HepG2 (cell line): Measurements from ENCODE around the gene FAM229A. TPM values are rescaled to one million over a fixed set of nuclear protein-coding genes. Genes with fewer than 3 reads are reported as not detected.

Experiments
- ARNT ChIP-seq: fragments of 450-650 bp; IDR thresholded peaks from 2 replicates; pipeline ENCODE4 v1.6.1; 2017
- ATF7-NPFF ChIP-seq: sonication (generic); formaldehyde crosslinking; IDR thresholded peaks from 2 replicates; pipeline ENCODE4 v1.8.1; 2023; ENCODE audit warnings: mild to moderate bottlenecking, low read depth, missing genetic modification reagents, moderate library complexity
- ATRX ChIP-seq: sonication (generic); formaldehyde crosslinking; IDR thresholded peaks from 2 replicates; pipeline ENCODE4 v1.4.0; 2020; ENCODE audit warnings: missing genetic modification reagents, borderline replicate concordance
- BCL3 ChIP-seq: sonication (generic); formaldehyde crosslinking; IDR thresholded peaks from 2 replicates; pipeline ENCODE4 v1.5.1; 2020; ENCODE audit warnings: mild to moderate bottlenecking, missing genetic modification reagents, moderate library complexity
- BORCS8-MEF2B ChIP-seq: sonication (generic); formaldehyde crosslinking; IDR thresholded peaks from 2 replicates; pipeline ENCODE4 v1.8.0; 2022; ENCODE audit warnings: mild to moderate bottlenecking, missing genetic modification reagents
- DNMT3B ChIP-seq: conservative IDR thresholded peaks from 2 replicates; pipeline ENCODE4 v1.6.1; 2016; ENCODE audit warnings: missing biosample characterization, control low read depth
- DPF2 ChIP-seq: sonication (generic); formaldehyde crosslinking; IDR thresholded peaks from 2 replicates; pipeline ENCODE4 v1.4.0; 2020; ENCODE audit warnings: mild to moderate bottlenecking, low read depth, missing genetic modification reagents, borderline replicate concordance
- EP300 ChIP-seq, 3 experiments: sonication (generic) in 1 of 3; formaldehyde crosslinking in 1 of 3; IDR thresholded peaks; 2 replicates each; pipeline versions ENCODE4 v1.5.1 to v1.6.1; 2011 to 2020; ENCODE audit warnings: low read depth in 2 of 3, low read length in 2 of 3, borderline replicate concordance in 1 of 3, improper control_type of control experiment in 1 of 3, mild to moderate bottlenecking in 1 of 3, missing genetic modification reagents in 1 of 3, moderate library complexity in 1 of 3
- FUBP1 ChIP-seq: sonication (generic); formaldehyde crosslinking; IDR thresholded peaks from 2 replicates; pipeline ENCODE4 v1.5.1; 2020; ENCODE audit warnings: missing genetic modification reagents, mild to moderate bottlenecking, borderline replicate concordance
- HIC2 ChIP-seq: sonication (generic); formaldehyde crosslinking; IDR thresholded peaks from 2 replicates; pipeline ENCODE4 v1.9.0; 2022; ENCODE audit warnings: low read depth, missing genetic modification reagents
- HNF4G ChIP-seq, 2 experiments: sonication (generic) in 1 of 2; formaldehyde crosslinking in 1 of 2; IDR thresholded peaks; 2 replicates each; pipeline versions ENCODE4 v1.4.0 to v1.6.1; 2011 to 2020; ENCODE audit warnings: borderline replicate concordance in 2 of 2, low read depth in 2 of 2, mild to moderate bottlenecking in 2 of 2, low read length in 1 of 2, missing genetic modification reagents in 1 of 2, moderate library complexity in 1 of 2
- HOXA3 ChIP-seq: sonication (generic); formaldehyde crosslinking; IDR thresholded peaks from 2 replicates; pipeline ENCODE4 v1.5.0; 2020; ENCODE audit warnings: missing genetic modification reagents
- KDM2A ChIP-seq: sonication (generic); formaldehyde crosslinking; IDR thresholded peaks from 2 replicates; pipeline ENCODE4 v1.4.0; 2020; ENCODE audit warnings: low read depth, missing genetic modification reagents, borderline replicate concordance
- MLX ChIP-seq: IDR thresholded peaks from 2 replicates; pipeline ENCODE4 v1.6.1; 2016
- NCOR1 ChIP-seq: fragments of 200-600 bp; sonication (generic); IDR thresholded peaks from 2 replicates; pipeline ENCODE4 v1.7.0; 2017; ENCODE audit warnings: antibody characterized with exemption, low read length, borderline replicate concordance
- NR2F6 ChIP-seq, 2 experiments: IDR thresholded peaks; 2 replicates each; pipeline ENCODE4 v1.6.1; 2016; ENCODE audit warnings: antibody characterized with exemption in 1 of 2, mild to moderate bottlenecking in 1 of 2
- PCBP1 ChIP-seq: fragments of 200-400 bp; formaldehyde crosslinking; IDR thresholded peaks from 2 replicates; pipeline ENCODE4 v1.6.1; 2017; ENCODE audit warnings: mild to moderate bottlenecking, low read depth, low read length, borderline replicate concordance
- SMC3 ChIP-seq: IDR thresholded peaks from 2 replicates; pipeline ENCODE4 v1.6.1; 2011; ENCODE audit warnings: low read length, improper control_type of control experiment
- ZFP41 ChIP-seq: sonication (generic); formaldehyde crosslinking; IDR thresholded peaks from 2 replicates; pipeline ENCODE4 v1.4.0; 2020; ENCODE audit warnings: mild to moderate bottlenecking, missing genetic modification reagents, borderline replicate concordance
- ZNF180 ChIP-seq: sonication (generic); formaldehyde crosslinking; IDR thresholded peaks from 2 replicates; pipeline ENCODE4 v1.4.0; 2020; ENCODE audit warnings: low read depth, missing genetic modification reagents, borderline replicate concordance
- ZNF24 ChIP-seq: fragments of 450-650 bp; IDR thresholded peaks from 2 replicates; pipeline ENCODE4 v1.6.1; 2017; ENCODE audit warnings: antibody characterized with exemption, mild to moderate bottlenecking
- ZNF263 ChIP-seq: sonication (generic); formaldehyde crosslinking; IDR thresholded peaks from 2 replicates; pipeline ENCODE4 v1.4.0; 2020; ENCODE audit warnings: missing genetic modification reagents
- ZNF264 ChIP-seq: sonication (generic); formaldehyde crosslinking; IDR thresholded peaks from 2 replicates; pipeline ENCODE4 v1.4.0; 2020; ENCODE audit warnings: missing genetic modification reagents
- ZNF619 ChIP-seq: sonication (generic); formaldehyde crosslinking; IDR thresholded peaks from 2 replicates; pipeline ENCODE4 v1.4.0; 2020; ENCODE audit warnings: mild to moderate bottlenecking, missing genetic modification reagents
- polyA plus RNA-seq, 8 experiments: library from polyadenylated mRNA; depleted of rRNA in 3 of 8; stranded (reverse) in 7 of 8; unstranded in 1 of 8; fragments of >200 nt; fragmentation: Illumina TruSeq in 4 of 8; extraction: Trizol in 4 of 8; gene quantifications; 2 replicates each; pipeline versions ENCODE4 v1.2.1 to v1.2.3, GENCODE V29; 2011 to 2016; ENCODE audit warnings: low read depth in 4 of 8, missing spikeins in 1 of 8, mixed read lengths in 1 of 8; ENCODE audit not compliant: insufficient read depth in 1 of 8
- total RNA-seq, 5 experiments: library from RNA; depleted of rRNA; stranded (reverse); fragments of >200 nt; fragmentation: Illumina TruSeq; extraction: Trizol; gene quantifications; 2 replicates each; pipeline ENCODE4 v1.2.3, GENCODE V29; 2016; ENCODE audit warnings: low read depth in 1 of 5

FAM229A gene
- total and polyA plus RNA-seq, 2 of the 13 experiments (the other 11 are each of a cell fraction or from before 2014, with no cell fraction given), result 3.2 to 17.6 TPM

- TF ChIP-seq ZNF263 (CRISPR knock-in tag) (peak; percentile 66), BCL3 (CRISPR knock-in tag) (no peak), ZNF180 (CRISPR knock-in tag) (no peak), NCOR1 (no peak), NR2F6 (IDR thresholded peaks at IDR 0.05) (peak; percentile 45), NR2F6 (CRISPR knock-in tag; IDR thresholded peaks at IDR 0.05) (peak; percentile 33; the same call in 1 of the 2 replicates), EP300 (IDR thresholded peaks at IDR 0.05; ENCODE audit: low read depth in 2 of 2, low read length in 2 of 2) (no peak), EP300 (CRISPR knock-in tag; IDR thresholded peaks at IDR 0.05; ENCODE audit: borderline replicate concordance) (no peak), FUBP1 (CRISPR knock-in tag) (no peak), DNMT3B (CRISPR knock-in tag) (no peak), BORCS8-MEF2B (CRISPR knock-in tag) (no peak), MLX (CRISPR knock-in tag) (no peak), ATF7-NPFF (CRISPR knock-in tag) (no peak), ARNT (no peak), KDM2A (CRISPR knock-in tag) (0 out of 2 replicates have a peak, but pooled peaks have one; percentile 21), ATRX (CRISPR knock-in tag) (no peak), DPF2 (CRISPR knock-in tag) (no peak), ZNF24 (no peak), ZNF619 (no peak), PCBP1 (no peak), SMC3 (no peak), HIC2 (no peak), HOXA3 (CRISPR knock-in tag) (peak; percentile 27; the same call in 1 of the 2 replicates), ZFP41 (CRISPR knock-in tag) (no peak), HNF4G (IDR thresholded peaks at IDR 0.05; ENCODE audit: borderline replicate concordance, low read depth, low read length) (no peak), HNF4G (CRISPR knock-in tag; IDR thresholded peaks at IDR 0.05; ENCODE audit: borderline replicate concordance, low read depth) (no peak), ZNF264 (no peak)
These were observed 13.0 kb downstream of the FAM229A start (continued) for GRCh38 chr1:32349211-32349708.
